Midbrain (tissue), 1 donor: Measurements from ENCODE around the gene GRIK4.
"Not testable (repeated sequence)": the region's sequence is repeated elsewhere in the genome, so short reads cannot be mapped to it uniquely, and the experiment has no call there.

Experiments used
- DNase-seq: peaks from one replicate; lab custom pipeline; 2025; lab: John Stamatoyannopoulos, UW

Gene GRIK4

GRCh38 chr11:120608760-120609211 lies 97.2 kb downstream of the GRIK4 start:
- no peak for DNase-seq

GRCh38 chr11:120610111-120610510 lies 98.6 kb downstream of the GRIK4 start:
- no peak for DNase-seq

- no peak for DNase-seq
Measured at GRCh38 chr11:120611581-120611980, 100.0 kb downstream of the GRIK4 start.

GRCh38 chr11:120612513-120613263 lies 101.1 kb downstream of the GRIK4 start:
- DNase-seq, result no peak

- DNase-seq, result no peak
Measured at GRCh38 chr11:120613264-120614226, 102.0 kb downstream of the GRIK4 start.

GRCh38 chr11:120615391-120615790 lies 103.8 kb downstream of the GRIK4 start:
- DNase-seq, result no peak

GRCh38 chr11:120618399-120618798 lies 106.9 kb downstream of the GRIK4 start:
- DNase-seq, result no peak

- no peak for DNase-seq
Measured at GRCh38 chr11:120622189-120622875, 110.8 kb downstream of the GRIK4 start.

- DNase-seq, result not testable (repeated sequence)
Measured at GRCh38 chr11:120624992-120625391, 113.4 kb downstream of the GRIK4 start.

GRCh38 chr11:120625565-120625964 lies 114.0 kb downstream of the GRIK4 start:
- DNase-seq, result no peak

GRCh38 chr11:120626791-120627190 lies 115.2 kb downstream of the GRIK4 start:
- no peak for DNase-seq

- no peak for DNase-seq
Measured at GRCh38 chr11:120627327-120628163, 116.0 kb downstream of the GRIK4 start.

GRCh38 chr11:120629407-120630080 lies 118.0 kb downstream of the GRIK4 start:
- DNase-seq, result no peak

- DNase-seq, result no peak
Measured at GRCh38 chr11:120630122-120630521, 118.6 kb downstream of the GRIK4 start.

GRCh38 chr11:120632579-120632978 lies 121.0 kb downstream of the GRIK4 start:
- DNase-seq, result no peak

GRCh38 chr11:120633616-120634393 lies 122.3 kb downstream of the GRIK4 start:
- no peak for DNase-seq

- no peak for DNase-seq
Measured at GRCh38 chr11:120634706-120635105, 123.2 kb downstream of the GRIK4 start.

GRCh38 chr11:120635136-120635810 lies 123.7 kb downstream of the GRIK4 start:
- DNase-seq, result no peak

GRCh38 chr11:120637131-120637530 lies 125.6 kb downstream of the GRIK4 start:
- no peak for DNase-seq
